Left ventricle myocardium inferior (tissue), 1 donor: Measurements from ENCODE around the gene VDAC2. TPM values are rescaled to one million over a fixed set of nuclear protein-coding genes. Genes with fewer than 3 reads are reported as not detected.
"Not testable (repeated sequence)": the region's sequence is repeated elsewhere in the genome, so short reads cannot be mapped to it uniquely, and the experiment has no call there.

Source experiments
- DNase-seq: peaks from one replicate; pipeline ENCODE4 v3.0.0-alpha.2; 2020
- H3K27ac ChIP-seq: fragments of 200-600 bp; replicated peaks from 2 replicates; pipeline ENCODE4 v1.8.0; 2021
- H3K27me3 ChIP-seq: fragments of 200-600 bp; 2 replicates; pipeline ENCODE4 v1.8.0; 2021; ENCODE audit warnings: low read depth
- H3K36me3 ChIP-seq: fragments of 200-600 bp; 2 replicates; pipeline ENCODE4 v1.8.0; 2021
- H3K4me1 ChIP-seq: fragments of 200-600 bp; 2 replicates; pipeline ENCODE4 v1.8.0; 2021
- H3K4me3 ChIP-seq: fragments of 200-600 bp; 2 replicates; pipeline ENCODE4 v1.8.0; 2021; ENCODE audit warnings: mild to moderate bottlenecking, moderate library complexity
- H3K9me3 ChIP-seq: fragments of 200-600 bp; replicated peaks from 2 replicates; pipeline ENCODE4 v1.8.0; 2021
- intact Hi-C: fragments of 100-400 bp; cut with micrococcal nuclease; formaldehyde crosslinking; loops from one replicate; pipeline ENCODE4 v1.11.0; 2022
- total RNA-seq: library from RNA; stranded (reverse); fragmentation: NEBNext Ultra II Directional; extraction: Animal tissue kit (Norgen Biotek cat#: 25700); gene quantifications from one replicate; pipeline ENCODE4 v1.2.1, GENCODE V29; 2021
- TF ChIP-seq, protein P1 (sequence below): fragments of 200-600 bp; IDR thresholded peaks from 2 replicates; pipeline ENCODE4 v1.8.0; 2021; ENCODE audit warnings: antibody characterized with exemption, mild to moderate bottlenecking, borderline replicate concordance
- donor health status: DM: no; HTN: yes; CAD: no; lungs with severe emphysema.

VDAC2 gene
- total RNA-seq, 1 donor from 2014 or later: 442 TPM

GRCh38 chr10:75211007-75211691 lies 553 bp downstream of the VDAC2 start:
- intact Hi-C loops: no loop called here
- no peaks in the 10 kb centered on the region for H3K9me3 ChIP-seq
- H3K27me3 ChIP-seq: no peaks in the 10 kb centered on the region
- H3K4me1 ChIP-seq: peaks cover 71% of the 10 kb centered on the region
- no peak for DNase-seq
- H3K4me3 ChIP-seq: peak overlapping the region; percentile 89
- H3K36me3 ChIP-seq: peaks cover 45% of the 10 kb centered on the region
- TF ChIP-seq, protein P1, sequence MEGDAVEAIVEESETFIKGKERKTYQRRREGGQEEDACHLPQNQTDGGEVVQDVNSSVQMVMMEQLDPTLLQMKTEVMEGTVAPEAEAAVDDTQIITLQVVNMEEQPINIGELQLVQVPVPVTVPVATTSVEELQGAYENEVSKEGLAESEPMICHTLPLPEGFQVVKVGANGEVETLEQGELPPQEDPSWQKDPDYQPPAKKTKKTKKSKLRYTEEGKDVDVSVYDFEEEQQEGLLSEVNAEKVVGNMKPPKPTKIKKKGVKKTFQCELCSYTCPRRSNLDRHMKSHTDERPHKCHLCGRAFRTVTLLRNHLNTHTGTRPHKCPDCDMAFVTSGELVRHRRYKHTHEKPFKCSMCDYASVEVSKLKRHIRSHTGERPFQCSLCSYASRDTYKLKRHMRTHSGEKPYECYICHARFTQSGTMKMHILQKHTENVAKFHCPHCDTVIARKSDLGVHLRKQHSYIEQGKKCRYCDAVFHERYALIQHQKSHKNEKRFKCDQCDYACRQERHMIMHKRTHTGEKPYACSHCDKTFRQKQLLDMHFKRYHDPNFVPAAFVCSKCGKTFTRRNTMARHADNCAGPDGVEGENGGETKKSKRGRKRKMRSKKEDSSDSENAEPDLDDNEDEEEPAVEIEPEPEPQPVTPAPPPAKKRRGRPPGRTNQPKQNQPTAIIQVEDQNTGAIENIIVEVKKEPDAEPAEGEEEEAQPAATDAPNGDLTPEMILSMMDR: no peak
- H3K27ac ChIP-seq: peak overlapping the region; percentile 100

GRCh38 chr10:75212343-75212742 lies 1.7 kb downstream of the VDAC2 start:
- DNase-seq: no peak
- peaks cover 83% of the 10 kb centered on the region for H3K4me1 ChIP-seq
- H3K9me3 ChIP-seq: no peaks in the 10 kb centered on the region
- H3K36me3 ChIP-seq: peaks cover 57% of the 10 kb centered on the region
- H3K4me3 ChIP-seq: peak overlapping the region; percentile 89
- H3K27ac ChIP-seq: peak overlapping the region; percentile 100
- TF ChIP-seq, protein P1: no peak
- intact Hi-C loops: no loop called here
- H3K27me3 ChIP-seq: no peaks in the 10 kb centered on the region

DNA sequence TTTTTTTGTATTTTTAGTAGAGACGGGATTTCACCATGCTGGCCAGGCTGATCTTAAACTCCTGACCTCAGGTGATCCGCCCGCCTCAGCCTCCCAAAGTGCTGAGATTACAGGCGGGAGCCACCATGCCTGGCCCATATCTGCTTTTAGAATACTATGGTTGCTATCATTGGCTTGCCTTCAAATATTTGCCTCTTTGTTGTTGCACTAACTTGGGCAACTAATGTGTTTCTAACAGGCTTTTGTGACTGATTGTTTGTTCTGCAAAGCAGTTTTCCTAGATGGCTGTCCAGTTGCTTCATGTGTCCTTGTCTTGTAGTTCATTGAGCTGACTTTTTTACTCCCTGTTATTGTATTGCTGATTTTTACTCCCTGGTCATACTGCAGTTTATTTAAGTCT lies 9.7 kb downstream of the VDAC2 start:
- intact Hi-C loops: no loop called here
- H3K36me3 ChIP-seq: peaks cover 100% of the 10 kb centered on the region

DNA sequence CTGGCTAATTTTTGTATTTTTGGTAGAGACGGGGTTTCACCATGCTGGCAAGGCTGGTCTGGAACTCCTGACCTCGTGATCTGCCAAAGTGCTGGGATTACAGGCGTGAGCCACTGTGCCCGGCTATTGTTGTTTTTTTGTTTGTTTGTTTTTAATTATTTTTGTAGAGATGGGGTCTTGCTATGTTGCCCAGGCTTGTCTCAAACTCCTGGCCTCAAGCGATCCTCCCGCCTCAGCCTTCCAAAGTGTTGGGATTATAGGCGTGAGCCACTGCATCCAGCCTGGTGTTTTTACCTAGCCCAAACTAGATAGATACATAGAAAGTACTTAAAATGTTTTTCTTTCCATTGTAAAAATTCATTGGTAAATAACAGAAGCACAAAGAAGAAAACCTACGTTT lies 10.9 kb downstream of the VDAC2 start:
- H3K4me1 ChIP-seq: peaks cover 99% of the 10 kb centered on the region
- peak; percentile 2 for DNase-seq

More for the DNA sequence above, 9.7 kb downstream of the VDAC2 start:
- Histone ChIP-seq H3K4me3 (no peak overlapping the region), H3K9me3 (no peaks in the 10 kb centered on the region), H3K27me3 (no peaks in the 10 kb centered on the region), H3K27ac (peak overlapping the region; percentile 17), H3K4me1 (peaks cover 99% of the 10 kb centered on the region)
- DNase-seq: peak; percentile 11
- TF ChIP-seq, protein P1: no peak

DNA sequence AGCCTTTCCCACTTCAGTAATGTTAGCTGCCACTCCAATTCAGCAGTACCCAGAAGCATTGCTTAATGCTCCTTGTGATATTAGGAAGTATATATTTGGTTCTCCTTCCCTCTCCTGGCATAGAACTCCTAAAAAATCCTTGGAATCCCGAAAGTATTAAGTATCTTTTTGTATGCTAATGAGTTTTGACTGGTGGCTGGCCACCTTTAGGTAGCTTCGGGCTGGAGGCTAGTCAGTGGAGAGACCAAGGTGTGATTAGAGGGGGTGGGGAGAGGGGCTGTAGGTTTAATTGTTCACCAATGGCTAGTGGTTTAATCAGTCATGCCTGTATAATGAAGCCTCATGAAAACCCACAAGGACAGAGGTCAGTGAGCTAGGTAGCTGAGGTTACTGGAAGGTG lies 12.9 kb downstream of the VDAC2 start:
- intact Hi-C loops: no loop called here
- Histone ChIP-seq H3K36me3 (peaks cover 74% of the 10 kb centered on the region), H3K27me3 (no peaks in the 10 kb centered on the region), H3K9me3 (no peaks in the 10 kb centered on the region), H3K4me1 (peaks cover 99% of the 10 kb centered on the region), H3K4me3 (peak overlapping the region; percentile 51), H3K27ac (peak overlapping the region; percentile 87)
- no peak for DNase-seq
- TF ChIP-seq, protein P1: no peak

More for the DNA sequence above, 10.9 kb downstream of the VDAC2 start:
- intact Hi-C loops, H3K4me3 ChIP-seq, H3K9me3 ChIP-seq, H3K27me3 ChIP-seq: not testable (repeated sequence)
- Histone ChIP-seq H3K27ac (peak overlapping the region; percentile 17), H3K36me3 (peaks cover 88% of the 10 kb centered on the region)

GRCh38 chr10:75226095-75226494 lies 15.5 kb downstream of the VDAC2 start:
- Histone ChIP-seq H3K36me3 (peaks cover 67% of the 10 kb centered on the region), H3K27ac (peak overlapping the region; percentile 87), H3K27me3 (no peaks in the 10 kb centered on the region), H3K4me1 (peaks cover 97% of the 10 kb centered on the region), H3K9me3 (no peaks in the 10 kb centered on the region), H3K4me3 (peak overlapping the region; percentile 51)
- intact Hi-C loops: no loop called here
- TF ChIP-seq, protein P1: no peak
- no peak for DNase-seq
